HG03439 (cell line): ENCODE data around the gene KLHDC4.
"Not testable (repeated sequence)": the region's sequence is repeated elsewhere in the genome, so short reads cannot be mapped to it uniquely, and the experiment has no call there.

Experiments used
- ATAC-seq: cut with Tn5 transposase; IDR thresholded peaks from one replicate; pipeline ENCODE4 v1.9.1; 2021; ENCODE audit warnings: mild to moderate bottlenecking, moderate library complexity; ENCODE audit not compliant: unreplicated experiment

KLHDC4 gene

DNA sequence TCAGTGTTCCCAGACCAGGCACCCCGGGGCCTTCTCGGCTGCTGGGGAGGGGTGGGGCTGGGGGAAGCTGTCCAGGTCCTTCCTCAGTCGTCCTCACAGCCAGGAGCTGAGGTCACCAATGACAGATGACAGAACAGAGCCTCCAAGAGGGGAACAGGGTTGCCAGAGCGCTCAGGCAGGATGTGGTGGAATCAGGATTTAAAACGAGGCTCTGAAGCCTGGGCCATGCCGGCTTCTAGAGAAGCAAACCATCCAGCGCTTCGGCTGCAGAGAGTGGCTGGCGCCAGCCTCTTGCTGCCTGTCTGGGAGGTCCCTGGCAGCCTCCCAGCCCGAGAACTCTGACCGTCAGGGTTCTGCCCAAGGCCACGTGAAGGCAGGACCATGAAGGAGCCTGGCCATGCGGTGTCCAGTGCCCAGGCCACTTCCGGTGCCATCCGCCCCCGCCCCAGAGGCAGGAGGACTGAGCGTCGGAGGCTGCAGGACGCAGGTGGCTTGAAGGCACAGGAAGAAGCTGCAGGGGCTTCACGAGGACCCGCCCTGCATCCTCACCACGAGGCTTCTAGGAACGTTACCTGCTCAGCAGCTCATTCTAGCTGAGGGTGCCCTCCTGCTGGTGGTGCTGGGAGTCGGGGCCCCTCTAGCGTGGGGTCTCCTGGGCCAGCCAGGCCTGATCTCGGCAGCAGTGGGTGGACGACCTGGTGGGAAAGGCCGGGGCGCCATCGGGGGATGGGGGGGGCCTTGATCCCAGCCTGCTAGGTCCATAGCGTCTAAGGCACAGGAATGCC lies 78.5 kb downstream of the KLHDC4 start:
- ATAC-seq, result no peak

- no peak for ATAC-seq
Measured at GRCh38 chr16:87686697-87687096, 79.1 kb downstream of the KLHDC4 start.

DNA sequence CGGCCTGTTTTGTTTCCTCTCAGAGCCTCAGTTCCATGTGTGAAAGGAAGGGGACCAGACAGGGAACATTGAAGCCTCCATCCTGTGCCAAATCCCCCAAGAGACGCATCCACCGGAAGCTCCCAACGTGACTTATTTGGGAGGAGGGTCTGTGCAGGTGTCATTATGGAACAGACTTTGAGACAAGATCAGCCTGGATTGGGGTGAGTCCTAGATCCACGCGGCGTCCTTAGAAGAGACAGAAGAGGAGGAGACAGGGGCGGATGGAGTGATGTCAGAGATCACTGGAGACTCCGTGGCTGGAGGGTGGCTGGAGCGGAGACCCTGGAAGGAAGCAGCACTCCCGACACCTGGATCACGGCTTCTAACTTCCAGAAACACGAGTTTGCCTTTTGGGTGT lies 80.0 kb downstream of the KLHDC4 start:
- ATAC-seq, result no peak

DNA sequence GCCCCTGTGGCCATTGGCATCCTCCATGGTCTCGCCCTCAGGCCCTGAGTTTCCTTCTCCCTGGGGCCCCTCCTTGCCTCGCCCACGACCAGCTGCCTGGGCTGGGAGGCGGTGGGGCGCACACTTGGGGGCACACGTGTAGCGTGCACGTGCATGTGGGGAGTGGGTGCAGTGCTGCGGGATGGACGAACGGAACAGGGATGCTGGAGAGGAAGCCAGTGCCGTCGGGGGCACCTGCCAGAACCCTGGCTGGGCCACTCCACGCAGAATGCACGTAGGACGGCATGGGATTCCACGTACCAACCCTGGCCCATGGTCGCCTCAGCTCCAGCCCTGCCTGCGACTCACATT lies 80.4 kb downstream of the KLHDC4 start:
- no peak for ATAC-seq

DNA sequence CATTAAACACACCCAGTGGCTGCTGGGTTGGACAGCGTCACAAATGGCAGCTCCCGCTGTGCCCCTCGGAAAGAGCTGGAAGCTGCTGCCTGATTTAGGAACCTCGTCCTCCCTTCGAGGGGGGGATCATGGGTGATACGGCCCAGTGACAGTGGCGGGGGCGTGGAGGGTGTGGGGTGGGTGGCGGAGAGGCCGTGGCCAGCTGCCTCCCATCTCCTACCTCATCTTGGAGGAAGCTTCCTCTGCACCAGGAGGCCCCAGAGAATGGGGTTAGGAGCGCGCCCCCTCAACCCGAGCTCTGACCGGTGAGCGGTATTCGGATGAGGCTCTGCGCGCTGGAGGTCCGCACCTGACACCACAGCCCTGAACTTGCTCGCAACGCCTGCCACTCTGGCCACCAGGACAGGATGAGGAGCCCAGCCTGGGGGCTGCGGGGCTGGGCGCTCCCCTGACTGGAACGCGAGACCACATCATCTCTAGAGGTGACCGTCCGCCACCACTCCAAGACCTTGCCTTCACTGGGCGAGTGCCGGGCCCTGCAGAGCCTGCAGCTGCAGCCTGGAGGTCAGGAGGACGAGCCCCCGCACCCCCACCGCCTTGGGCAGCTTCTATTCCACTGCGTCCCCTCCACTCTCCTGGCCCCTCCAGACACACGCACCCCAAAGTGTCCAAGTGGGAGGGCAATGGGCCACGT lies 80.9 kb downstream of the KLHDC4 start:
- ATAC-seq, result no peak

DNA sequence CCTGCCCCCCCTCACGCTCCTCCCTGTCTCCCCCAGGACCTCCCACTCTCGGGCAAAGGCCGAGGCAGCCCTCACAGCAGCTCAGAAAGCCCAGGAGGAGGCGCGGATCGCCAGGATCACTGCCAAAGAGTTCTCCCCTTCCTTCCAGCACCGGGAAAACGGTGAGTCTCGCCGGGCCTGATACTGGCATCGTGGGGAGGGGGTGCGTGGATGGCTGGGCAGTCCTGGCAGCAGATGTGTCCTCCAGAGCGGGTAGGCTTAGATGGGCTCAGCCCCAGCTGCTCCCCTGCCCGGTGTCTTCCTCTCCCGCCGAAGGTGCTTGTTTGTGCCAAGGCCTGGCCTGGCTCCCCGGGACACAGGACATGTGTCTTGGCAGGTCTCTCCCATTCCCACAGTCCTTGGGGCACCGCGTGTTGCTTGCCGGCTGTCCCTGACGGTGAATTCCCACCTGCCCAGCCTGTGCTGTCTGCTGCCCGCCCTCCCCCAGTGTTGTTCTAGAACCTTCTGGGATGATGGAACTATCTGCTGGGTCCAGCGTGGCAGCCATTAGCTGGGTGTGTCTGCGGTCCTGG lies 81.6 kb downstream of the KLHDC4 start:
- no peak for ATAC-seq

- ATAC-seq, result no peak
Measured at GRCh38 chr16:87682852-87683399, 82.9 kb downstream of the KLHDC4 start.

- no peak for ATAC-seq
Measured at GRCh38 chr16:87681981-87682570, 83.7 kb downstream of the KLHDC4 start.

DNA sequence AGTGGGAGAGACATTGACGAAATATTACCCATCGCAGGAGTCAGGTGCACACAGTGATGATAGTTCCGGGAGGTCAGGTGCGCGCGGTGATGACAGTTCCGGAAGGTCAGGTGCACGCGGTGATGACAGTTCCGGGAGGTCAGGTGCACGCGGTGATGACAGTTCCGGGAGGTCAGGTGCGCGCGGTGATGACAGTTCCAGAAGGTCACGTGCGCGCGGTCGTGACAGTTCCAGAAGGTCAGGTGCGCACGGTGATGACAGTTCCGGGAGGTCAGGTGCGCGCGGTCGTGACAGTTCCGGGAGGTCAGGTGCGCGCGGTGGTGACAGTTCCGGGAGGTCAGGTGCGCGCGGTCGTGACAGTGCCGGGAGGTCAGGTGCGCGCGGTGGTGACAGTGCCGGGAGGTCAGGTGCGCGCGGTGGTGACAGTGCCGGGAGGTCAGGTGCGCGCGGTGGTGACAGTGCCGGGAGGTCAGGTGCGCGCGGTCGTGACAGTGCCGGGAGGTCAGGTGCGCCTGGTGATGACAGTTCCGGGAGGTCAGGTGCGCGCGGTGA lies 84.7 kb downstream of the KLHDC4 start:
- not testable (repeated sequence) for ATAC-seq

- ATAC-seq, result no peak
Measured at GRCh38 chr16:87680272-87680644, 85.5 kb downstream of the KLHDC4 start.

- ATAC-seq, result no peak
Measured at GRCh38 chr16:87679593-87680271, 86.1 kb downstream of the KLHDC4 start.

- ATAC-seq, result no peak
Measured at GRCh38 chr16:87678618-87679017, 87.2 kb downstream of the KLHDC4 start.

- no peak for ATAC-seq
Measured at GRCh38 chr16:87677830-87678229, 88.0 kb downstream of the KLHDC4 start.

DNA sequence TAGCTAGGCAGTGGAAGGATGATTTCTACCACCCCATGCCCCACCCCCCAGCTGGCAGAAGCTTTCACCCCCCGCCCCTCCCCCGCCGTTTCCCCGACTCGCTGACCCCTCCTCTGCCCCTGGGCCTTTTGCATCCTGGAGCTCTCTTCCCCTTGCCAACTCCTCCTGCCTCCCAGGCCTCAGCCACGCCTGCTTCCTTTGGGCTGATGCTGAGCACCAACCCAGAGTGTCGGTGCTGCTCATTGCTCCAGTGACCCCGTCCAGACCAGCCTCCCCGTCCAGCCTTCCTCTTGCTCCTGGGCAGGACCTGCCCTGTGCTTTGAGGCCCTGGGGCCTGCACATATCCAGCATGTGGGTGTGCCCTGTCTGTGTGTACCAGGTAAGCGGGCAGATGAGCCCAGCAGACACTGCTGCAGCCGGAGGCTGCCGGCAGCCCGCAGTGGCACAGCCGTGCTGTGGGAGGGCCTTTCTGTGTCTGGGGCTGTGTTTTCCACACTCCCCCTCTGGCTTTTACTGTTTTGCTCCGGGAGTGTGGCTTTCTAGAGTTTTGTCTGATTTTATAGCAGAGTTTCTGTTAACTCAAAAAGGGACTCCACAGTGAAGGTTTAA lies 90.6 kb downstream of the KLHDC4 start:
- no peak for ATAC-seq

DNA sequence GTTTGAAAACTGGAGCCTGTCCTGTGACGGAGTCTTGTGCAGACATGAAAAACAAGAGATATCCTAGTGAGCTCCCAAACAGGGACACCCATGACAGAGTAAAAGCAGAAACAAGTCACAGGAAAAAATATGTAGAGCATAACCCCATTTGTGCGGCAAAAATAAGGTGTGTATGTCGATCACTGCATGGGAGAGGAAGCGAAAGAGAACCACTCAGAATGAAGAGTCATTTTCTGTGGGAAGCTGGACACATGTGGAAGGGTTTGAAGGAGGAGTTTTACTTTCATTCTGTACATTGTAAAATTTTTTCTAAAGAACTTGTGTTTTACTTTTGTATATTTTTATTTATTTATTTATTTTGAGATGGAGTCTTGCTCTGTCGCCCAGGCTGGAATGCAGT lies 91.4 kb downstream of the KLHDC4 start:
- ATAC-seq, result no peak

- no peak for ATAC-seq
Measured at GRCh38 chr16:87671715-87672270, 94.0 kb downstream of the KLHDC4 start.

- no peak for ATAC-seq
Measured at GRCh38 chr16:87671221-87671620, 94.6 kb downstream of the KLHDC4 start.

- ATAC-seq, result no peak
Measured at GRCh38 chr16:87669672-87670071, 96.1 kb downstream of the KLHDC4 start.

DNA sequence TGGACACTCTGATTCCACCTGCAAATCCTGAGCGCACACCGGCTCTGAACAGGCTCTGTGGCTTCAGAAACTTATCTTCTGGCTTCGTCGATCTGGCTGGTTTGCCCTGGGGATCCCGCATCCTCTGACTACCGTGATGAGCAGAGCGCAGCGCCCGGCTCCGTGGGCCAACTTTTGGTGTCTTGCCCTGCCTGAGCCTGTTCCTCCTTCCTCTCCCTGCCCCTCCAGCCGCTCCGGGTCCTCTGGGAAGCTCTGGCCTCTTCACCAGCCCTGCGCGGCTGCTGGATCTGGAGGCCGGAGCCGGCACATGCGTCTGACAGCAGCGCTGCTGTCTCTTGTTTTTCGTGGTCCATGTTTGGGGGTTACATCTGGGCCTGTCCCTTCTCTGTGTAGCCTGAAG lies 97.8 kb downstream of the KLHDC4 start:
- ATAC-seq, result no peak

DNA sequence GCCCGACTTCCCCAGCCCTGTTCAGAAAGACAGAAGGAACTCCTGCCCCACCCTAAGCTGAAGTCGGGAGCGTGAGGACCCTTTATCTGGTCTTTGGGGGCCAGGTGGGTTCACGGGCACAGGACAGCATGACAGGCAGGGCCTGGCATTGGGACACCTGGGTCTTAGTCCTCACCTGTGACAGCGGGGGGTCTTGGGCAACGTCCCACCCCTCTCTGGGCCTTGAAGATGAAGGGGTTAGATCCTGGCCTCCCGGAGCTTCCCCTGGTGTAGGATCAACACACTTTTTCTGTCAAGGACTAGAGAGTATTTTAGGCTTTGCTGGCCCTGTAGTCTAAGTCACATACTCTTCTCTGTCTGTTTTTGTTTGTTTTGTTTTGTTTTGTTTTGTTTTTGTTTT lies 98.3 kb downstream of the KLHDC4 start:
- no peak for ATAC-seq
